Neural progenitor cell (in vitro differentiated cells): ENCODE results near the gene URAD.

Experiments
- EZH2 ChIP-seq: fragments of 200-600 bp; sonication (generic); IDR thresholded peaks from 2 replicates; pipeline ENCODE4 v1.6.1; 2017; ENCODE audit warnings: antibody characterized with exemption, mild to moderate bottlenecking, moderate library complexity
- TF ChIP-seq, protein P1 (sequence below): fragments of 200-600 bp; sonication (generic); IDR thresholded peaks from 2 replicates; pipeline ENCODE4 v1.5.1; 2017; ENCODE audit warnings: antibody characterized with exemption, mild to moderate bottlenecking

DNA sequence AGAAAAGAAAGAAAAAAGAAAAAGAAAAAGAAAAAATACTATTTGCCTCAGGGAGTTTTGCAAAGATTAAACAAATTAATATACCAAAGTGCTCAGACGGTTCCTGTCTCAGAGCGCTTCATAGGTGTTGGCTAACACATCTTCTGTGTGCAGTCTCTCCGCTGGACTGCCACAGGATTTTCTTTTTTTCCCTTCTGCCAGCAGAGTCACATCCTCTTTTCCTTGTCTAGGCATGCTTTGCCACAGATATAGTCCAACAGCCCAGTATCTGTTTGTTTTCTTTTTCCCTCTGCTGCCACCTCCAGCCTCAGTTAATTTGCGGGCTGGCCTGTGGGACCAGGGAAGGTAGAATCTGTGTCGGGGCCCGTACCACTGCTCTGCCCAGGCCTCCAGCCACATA, 3.4 kb upstream of the URAD start:
- TF ChIP-seq, protein P1, sequence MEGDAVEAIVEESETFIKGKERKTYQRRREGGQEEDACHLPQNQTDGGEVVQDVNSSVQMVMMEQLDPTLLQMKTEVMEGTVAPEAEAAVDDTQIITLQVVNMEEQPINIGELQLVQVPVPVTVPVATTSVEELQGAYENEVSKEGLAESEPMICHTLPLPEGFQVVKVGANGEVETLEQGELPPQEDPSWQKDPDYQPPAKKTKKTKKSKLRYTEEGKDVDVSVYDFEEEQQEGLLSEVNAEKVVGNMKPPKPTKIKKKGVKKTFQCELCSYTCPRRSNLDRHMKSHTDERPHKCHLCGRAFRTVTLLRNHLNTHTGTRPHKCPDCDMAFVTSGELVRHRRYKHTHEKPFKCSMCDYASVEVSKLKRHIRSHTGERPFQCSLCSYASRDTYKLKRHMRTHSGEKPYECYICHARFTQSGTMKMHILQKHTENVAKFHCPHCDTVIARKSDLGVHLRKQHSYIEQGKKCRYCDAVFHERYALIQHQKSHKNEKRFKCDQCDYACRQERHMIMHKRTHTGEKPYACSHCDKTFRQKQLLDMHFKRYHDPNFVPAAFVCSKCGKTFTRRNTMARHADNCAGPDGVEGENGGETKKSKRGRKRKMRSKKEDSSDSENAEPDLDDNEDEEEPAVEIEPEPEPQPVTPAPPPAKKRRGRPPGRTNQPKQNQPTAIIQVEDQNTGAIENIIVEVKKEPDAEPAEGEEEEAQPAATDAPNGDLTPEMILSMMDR: no peak
- no peak for TF ChIP-seq EZH2
